Measurements from ENCODE around the gene DAP3. TPM values are rescaled to one million over a fixed set of nuclear protein-coding genes. Genes with fewer than 3 reads are reported as not detected.
"Not testable (repeated sequence)": the region's sequence is repeated elsewhere in the genome, so short reads cannot be mapped to it uniquely, and the experiment has no call there.

The DAP3 gene
- total RNA-seq, 1 donor from 2014 or later: 62.7 TPM

DNA sequence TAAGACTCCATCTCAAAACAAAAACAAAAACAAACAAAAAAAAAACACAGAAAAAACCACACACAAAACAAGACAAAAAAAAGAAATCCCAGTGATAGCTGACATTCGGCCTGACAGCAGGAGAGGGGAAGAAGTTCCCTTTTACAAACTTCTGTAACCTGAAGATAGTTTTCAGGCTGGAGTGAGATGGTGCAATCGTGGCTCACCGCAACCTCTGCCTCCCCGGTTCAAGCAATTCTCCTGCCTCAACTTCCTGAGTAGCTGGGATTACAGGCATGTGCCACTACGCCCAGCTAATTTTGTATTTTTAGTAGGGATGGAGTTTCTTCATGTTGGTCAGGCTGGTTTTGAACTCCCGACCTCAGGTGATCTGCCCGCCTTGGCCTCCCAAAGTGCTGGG lies 75.1 kb downstream of the DAP3 start:
- not testable (repeated sequence) for ATAC-seq; DNase-seq (ENCODE audit: low spot score)

DNA sequence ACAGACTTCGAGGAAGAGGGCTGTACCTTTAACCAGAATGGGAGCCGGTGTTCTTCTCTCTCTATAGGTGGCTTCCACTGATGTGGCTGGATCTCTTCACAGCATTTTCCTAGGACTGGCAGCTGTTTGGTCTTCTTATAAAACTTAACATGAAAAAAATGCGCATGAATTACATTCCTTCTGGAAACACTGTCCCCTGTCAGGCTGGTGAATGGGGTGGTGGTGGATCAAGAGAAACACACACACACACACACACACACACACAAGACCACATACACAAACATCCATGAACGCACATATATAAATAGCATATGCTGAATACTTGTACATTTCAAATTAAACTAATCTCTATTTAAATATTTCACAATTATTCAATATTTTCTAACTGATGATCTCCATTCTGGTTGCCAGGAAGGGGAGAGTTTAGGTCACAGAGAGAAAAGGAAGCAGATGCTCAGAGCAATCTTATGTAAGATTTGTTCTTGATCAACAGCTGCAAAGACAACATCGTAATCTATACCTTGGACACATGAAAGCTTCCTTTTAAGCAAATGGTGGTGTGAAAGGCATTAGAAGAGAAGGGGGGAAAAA lies 78.6 kb downstream of the DAP3 start:
- not testable (repeated sequence) for DNase-seq (ENCODE audit: low spot score); ATAC-seq

DNA sequence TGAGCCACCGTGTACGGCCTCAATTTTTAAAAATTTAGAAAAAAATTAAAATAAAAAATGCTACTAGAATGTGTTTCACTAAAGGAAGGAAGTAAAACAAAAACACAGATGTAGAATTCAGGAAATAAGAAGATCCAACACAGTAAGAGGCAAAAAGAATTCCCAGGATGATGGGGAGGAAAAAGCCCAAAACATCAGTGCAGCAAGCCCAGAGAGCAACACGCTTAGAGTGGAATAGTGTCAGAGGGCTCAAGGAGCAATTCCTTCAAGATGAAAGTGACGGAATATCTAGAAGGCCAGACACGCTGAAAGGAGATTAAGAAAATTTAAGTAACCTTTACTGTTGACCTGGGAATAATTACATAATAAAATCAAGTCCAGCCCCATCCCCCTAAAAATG lies 80.4 kb downstream of the DAP3 start:
- ATAC-seq (no peak), DNase-seq (ENCODE audit: low spot score) (no peak)

DNA sequence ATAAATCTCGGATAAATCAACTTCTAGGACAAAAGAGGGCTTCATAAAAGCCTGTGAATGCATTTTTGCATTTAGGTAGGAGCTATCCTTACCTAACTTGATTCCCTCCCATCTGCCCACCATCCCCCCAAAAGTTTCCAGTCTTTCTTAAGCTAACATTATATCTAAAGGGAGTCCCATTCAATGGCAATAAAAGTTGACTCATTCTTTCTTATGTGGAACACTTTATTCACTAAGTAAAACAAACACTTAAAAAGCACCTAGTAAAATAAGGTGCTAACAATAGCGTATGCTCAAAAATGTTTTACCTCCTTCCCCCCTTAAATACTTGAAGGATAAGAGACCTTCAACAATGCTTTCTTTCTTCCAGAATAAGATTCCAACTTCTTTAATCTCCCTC lies 84.3 kb downstream of the DAP3 start:
- ATAC-seq: no peak

DNA sequence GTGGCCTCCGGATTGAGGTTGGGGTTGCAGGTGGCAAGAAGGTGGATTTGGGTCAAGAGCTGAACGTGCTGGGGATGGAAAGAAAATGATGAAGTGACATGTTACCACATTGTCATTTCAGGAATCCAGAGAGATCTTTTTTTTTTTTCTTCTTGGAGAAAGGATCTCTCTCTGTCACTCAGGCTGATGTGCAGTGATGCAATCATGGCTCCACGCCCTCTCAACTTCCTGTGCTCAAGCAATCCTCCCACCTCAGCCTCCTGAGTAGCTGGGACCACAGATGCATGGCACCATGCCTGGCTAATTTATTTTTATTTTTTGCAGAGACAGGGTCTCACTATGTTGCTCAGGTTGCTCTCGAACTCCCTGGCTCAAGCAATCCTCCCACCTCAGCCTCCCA lies 87.5 kb downstream of the DAP3 start:
- ATAC-seq (no peak), DNase-seq (ENCODE audit: low spot score) (no peak)

More for the DNA sequence above, 84.3 kb downstream of the DAP3 start:
- no peak for DNase-seq (ENCODE audit: low spot score)

DNA sequence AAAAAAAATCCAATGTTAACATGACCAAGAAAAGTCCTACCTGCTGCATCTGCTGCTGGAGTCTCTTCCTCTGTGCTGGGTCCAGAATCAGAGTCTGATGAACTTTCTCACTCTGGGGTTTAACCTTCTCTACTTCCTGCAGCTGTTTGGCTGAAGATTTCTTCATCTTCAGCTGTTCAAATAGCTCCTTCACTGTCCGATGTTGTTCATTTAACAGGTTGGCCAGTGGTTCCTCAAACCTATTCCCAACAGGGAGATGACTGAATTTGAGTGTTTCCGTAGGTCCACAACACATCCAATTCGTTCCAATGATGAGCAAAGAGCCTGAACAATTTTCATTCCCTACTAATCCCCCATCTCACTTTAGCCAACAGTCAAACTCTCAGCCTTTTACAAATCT lies 88.7 kb downstream of the DAP3 start:
- DNase-seq (ENCODE audit: low spot score) (no peak), ATAC-seq (no peak)

Other genes starting within 250 kb of the DAP3 start
- 17.1 TPM for gene ASH1L, start 126.3 kb upstream of the DAP3 start, total RNA-seq
- 23.7 TPM for gene MSTO1, start 78.9 kb upstream of the DAP3 start, total RNA-seq
- gene YY1AP1, start 317 bp upstream of the DAP3 start, total RNA-seq: 20.4 TPM
- gene GON4L, start 168.1 kb downstream of the DAP3 start, total RNA-seq: 19.9 TPM
- gene SYT11, start 170.5 kb downstream of the DAP3 start, total RNA-seq: 0.58 TPM
- 7.2 TPM for gene RIT1, start 222.3 kb downstream of the DAP3 start, total RNA-seq
- 18.5 TPM for gene KHDC4, start 245.3 kb downstream of the DAP3 start, total RNA-seq